Measurements from ENCODE around the gene RETREG1. TPM values are rescaled to one million over a fixed set of nuclear protein-coding genes. Genes with fewer than 3 reads are reported as not detected.
"Not testable (repeated sequence)": the region's sequence is repeated elsewhere in the genome, so short reads cannot be mapped to it uniquely, and the experiment has no call there.

RETREG1 gene
- total RNA-seq, 1 donor from 2014 or later, result 15.8 TPM

- Mint-ChIP-seq H3K4me1 (ENCODE audit: unreplicated experiment) (no peaks in the 10 kb centered on the region), H3K27me3 (ENCODE audit: unreplicated experiment) (no peaks in the 10 kb centered on the region), H3K4me3 (ENCODE audit: unreplicated experiment) (no peak overlapping the region), H3K36me3 (ENCODE audit: low read depth, unreplicated experiment) (no peaks in the 10 kb centered on the region), H3K27ac (ENCODE audit: unreplicated experiment) (no peak overlapping the region), H3K9me3 (ENCODE audit: unreplicated experiment) (no peaks in the 10 kb centered on the region)
- TF ChIP-seq CTCF (IDR thresholded peaks at IDR 0.05; ENCODE audit: unreplicated experiment), result no peak
- no peak for DNase-seq (ENCODE audit: low spot score)
Observed at GRCh38 chr5:16542236-16542635, 74.6 kb downstream of the RETREG1 start.

- not testable (repeated sequence) for H3K36me3 Mint-ChIP-seq (ENCODE audit: low read depth, unreplicated experiment); H3K27me3 Mint-ChIP-seq (ENCODE audit: unreplicated experiment); H3K4me1 Mint-ChIP-seq (ENCODE audit: unreplicated experiment); H3K4me3 Mint-ChIP-seq (ENCODE audit: unreplicated experiment); DNase-seq (ENCODE audit: low spot score); H3K9me3 Mint-ChIP-seq (ENCODE audit: unreplicated experiment); H3K27ac Mint-ChIP-seq (ENCODE audit: unreplicated experiment)
Observed at GRCh38 chr5:16541592-16541991, 75.2 kb downstream of the RETREG1 start.

GRCh38 chr5:16540421-16540820 lies 76.4 kb downstream of the RETREG1 start:
- Mint-ChIP-seq H3K4me3 (ENCODE audit: unreplicated experiment) (no peak overlapping the region), H3K27ac (ENCODE audit: unreplicated experiment) (no peak overlapping the region), H3K36me3 (ENCODE audit: low read depth, unreplicated experiment) (no peaks in the 10 kb centered on the region), H3K27me3 (ENCODE audit: unreplicated experiment) (no peaks in the 10 kb centered on the region), H3K9me3 (ENCODE audit: unreplicated experiment) (no peaks in the 10 kb centered on the region), H3K4me1 (ENCODE audit: unreplicated experiment) (no peaks in the 10 kb centered on the region)
- TF ChIP-seq CTCF (IDR thresholded peaks at IDR 0.05; ENCODE audit: unreplicated experiment), result no peak
- no peak for DNase-seq (ENCODE audit: low spot score)

- H3K9me3 Mint-ChIP-seq (ENCODE audit: unreplicated experiment), result no peaks in the 10 kb centered on the region
- no peaks in the 10 kb centered on the region for H3K4me1 Mint-ChIP-seq (ENCODE audit: unreplicated experiment)
- H3K27ac Mint-ChIP-seq (ENCODE audit: unreplicated experiment), result no peak overlapping the region
- no peak for TF ChIP-seq CTCF (IDR thresholded peaks at IDR 0.05; ENCODE audit: unreplicated experiment)
- no peaks in the 10 kb centered on the region for H3K36me3 Mint-ChIP-seq (ENCODE audit: low read depth, unreplicated experiment)
- H3K4me3 Mint-ChIP-seq (ENCODE audit: unreplicated experiment), result no peak overlapping the region
- no peaks in the 10 kb centered on the region for H3K27me3 Mint-ChIP-seq (ENCODE audit: unreplicated experiment)
- no peak for DNase-seq (ENCODE audit: low spot score)
Observed at GRCh38 chr5:16539169-16539666, 77.6 kb downstream of the RETREG1 start.

GRCh38 chr5:16538006-16538405 lies 78.8 kb downstream of the RETREG1 start:
- no peak for DNase-seq (ENCODE audit: low spot score)
- Mint-ChIP-seq H3K27ac (ENCODE audit: unreplicated experiment) (no peak overlapping the region), H3K36me3 (ENCODE audit: low read depth, unreplicated experiment) (no peaks in the 10 kb centered on the region), H3K4me1 (ENCODE audit: unreplicated experiment) (no peaks in the 10 kb centered on the region), H3K9me3 (ENCODE audit: unreplicated experiment) (no peaks in the 10 kb centered on the region), H3K27me3 (ENCODE audit: unreplicated experiment) (no peaks in the 10 kb centered on the region), H3K4me3 (ENCODE audit: unreplicated experiment) (no peak overlapping the region)
- TF ChIP-seq CTCF (IDR thresholded peaks at IDR 0.05; ENCODE audit: unreplicated experiment), result no peak
